ENCODE results near the gene RETREG2.

The RETREG2 gene

GRCh38 chr2:219216535-219216915 lies 38.5 kb downstream of the RETREG2 start:
- DNase-seq = no peak

DNA sequence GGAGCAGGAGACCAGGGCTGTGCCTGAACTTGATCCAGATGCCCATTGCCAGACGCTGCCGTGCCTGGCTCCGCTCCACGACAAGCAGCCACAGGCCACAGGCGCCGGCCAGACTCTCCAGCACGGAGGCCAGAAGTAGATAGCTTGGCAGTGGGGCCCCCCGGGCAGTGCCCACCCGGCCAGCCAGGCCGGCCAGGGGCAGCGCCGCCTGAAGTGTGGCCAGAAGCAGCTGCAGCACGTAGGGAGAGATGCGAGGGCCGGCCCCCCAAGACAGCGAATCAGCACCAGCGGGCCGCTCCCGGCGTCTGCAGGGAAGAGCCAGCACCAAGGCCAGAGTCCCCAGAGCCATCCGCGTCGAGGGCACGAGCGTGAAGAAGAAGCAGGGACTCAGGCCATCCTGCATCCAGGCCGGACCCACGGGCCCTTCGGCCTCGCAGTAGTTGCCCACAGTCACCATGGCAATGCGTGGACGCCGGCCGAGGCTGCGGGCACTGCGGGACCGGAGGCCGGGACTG lies 40.2 kb downstream of the RETREG2 start:
- peak; percentile 75 to 81 for DNase-seq

DNA sequence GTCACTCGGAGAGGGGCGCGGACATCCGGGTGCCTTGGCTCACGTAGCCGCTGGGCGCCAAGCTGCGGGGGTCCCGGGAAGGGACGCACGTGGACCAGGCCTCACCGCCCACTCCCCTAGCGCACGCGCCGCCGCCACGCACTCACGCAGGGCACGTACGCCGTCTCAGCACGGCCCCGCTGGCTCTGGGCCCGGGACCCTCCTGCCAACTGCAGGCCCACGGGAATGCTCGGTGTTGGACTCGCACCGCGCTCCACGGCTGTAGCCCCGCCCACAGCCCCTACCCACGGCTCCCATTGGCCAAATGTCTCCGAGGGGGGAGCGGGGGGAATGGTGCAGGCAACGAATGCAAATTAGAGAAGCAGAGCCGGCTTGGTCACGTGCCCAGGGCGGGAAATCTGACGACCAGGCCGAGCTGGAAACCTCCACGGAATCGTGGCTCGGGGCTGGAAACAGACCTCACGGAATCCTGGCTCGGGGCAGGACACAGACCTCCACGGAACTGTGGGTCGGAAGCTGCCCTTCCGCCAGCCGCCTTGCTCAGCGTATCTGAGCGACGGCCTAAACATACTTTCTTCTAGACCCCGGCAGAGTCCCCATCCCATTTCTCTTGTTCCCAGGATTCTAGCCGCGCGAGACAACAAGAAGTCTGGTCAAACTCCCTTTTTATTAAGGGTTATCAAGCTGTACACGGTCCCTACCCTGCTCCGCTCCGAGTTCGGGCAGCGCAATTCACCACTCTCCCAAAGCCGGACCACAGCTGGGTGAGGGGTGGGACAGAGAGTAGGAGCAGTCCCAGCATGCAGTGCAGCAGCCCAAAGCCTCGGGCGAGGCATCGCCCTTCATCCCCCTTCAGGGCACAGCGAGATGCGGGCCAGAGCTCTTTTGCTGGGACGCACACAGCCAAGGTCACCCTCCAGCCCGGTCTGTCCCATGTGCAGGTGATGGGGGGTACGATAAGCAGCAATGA lies 40.9 kb downstream of the RETREG2 start, which contains the start of gene ABCB6:
Gene ABCB6, minus strand, starts transcription at position 227 of the 970 bp plus-strand sequence. CDS start 285 bp downstream, outside the sequence.
- DNase-seq = peak; percentile 96 to 98

GRCh38 chr2:219219784-219220532 lies 41.9 kb downstream of the RETREG2 start:
- DNase-seq = no peak

DNA sequence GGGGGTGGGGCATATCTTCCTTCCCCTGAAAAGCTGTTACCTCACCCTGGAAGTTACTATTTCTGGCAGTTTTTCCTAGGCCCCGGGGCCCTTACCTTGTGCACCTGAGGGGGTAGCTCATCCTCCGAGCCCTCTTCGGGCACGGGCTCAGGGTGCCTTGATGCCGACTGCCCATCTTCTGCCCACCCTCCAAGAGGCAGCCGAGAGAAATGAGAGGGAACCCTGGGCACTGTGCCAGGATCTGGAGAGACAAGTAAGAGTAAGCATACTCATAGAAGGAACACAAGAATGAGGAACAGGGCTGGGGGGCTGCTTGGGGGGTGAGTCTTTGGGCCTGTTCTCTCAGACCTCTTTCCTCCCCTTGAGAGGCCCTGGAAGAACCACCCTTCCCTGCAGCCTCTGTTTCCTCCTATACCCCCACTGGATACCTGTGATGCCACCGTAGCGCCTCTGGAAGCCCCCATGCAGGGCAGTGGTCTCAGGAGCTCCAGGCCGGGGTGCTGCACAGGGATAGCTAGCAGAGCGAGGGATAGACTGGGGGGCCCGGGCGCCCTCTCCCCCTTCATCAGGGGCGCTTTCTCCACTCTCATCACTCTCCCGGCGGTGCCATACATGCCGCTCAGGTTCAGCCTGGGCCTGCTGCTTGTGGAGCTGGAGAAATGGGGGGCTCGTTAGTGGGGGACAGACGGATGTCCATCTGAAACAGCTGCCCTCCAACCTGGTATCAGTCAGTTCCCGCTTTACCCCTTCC lies 42.8 kb downstream of the RETREG2 start:
- no peak for DNase-seq

GRCh38 chr2:219221957-219222518 lies 44.0 kb downstream of the RETREG2 start:
- DNase-seq = no peak

- no peak for DNase-seq
Observed at GRCh38 chr2:219223831-219224610, 45.9 kb downstream of the RETREG2 start.

- DNase-seq = no peak
Observed at GRCh38 chr2:219225350-219225749, 47.3 kb downstream of the RETREG2 start.

DNA sequence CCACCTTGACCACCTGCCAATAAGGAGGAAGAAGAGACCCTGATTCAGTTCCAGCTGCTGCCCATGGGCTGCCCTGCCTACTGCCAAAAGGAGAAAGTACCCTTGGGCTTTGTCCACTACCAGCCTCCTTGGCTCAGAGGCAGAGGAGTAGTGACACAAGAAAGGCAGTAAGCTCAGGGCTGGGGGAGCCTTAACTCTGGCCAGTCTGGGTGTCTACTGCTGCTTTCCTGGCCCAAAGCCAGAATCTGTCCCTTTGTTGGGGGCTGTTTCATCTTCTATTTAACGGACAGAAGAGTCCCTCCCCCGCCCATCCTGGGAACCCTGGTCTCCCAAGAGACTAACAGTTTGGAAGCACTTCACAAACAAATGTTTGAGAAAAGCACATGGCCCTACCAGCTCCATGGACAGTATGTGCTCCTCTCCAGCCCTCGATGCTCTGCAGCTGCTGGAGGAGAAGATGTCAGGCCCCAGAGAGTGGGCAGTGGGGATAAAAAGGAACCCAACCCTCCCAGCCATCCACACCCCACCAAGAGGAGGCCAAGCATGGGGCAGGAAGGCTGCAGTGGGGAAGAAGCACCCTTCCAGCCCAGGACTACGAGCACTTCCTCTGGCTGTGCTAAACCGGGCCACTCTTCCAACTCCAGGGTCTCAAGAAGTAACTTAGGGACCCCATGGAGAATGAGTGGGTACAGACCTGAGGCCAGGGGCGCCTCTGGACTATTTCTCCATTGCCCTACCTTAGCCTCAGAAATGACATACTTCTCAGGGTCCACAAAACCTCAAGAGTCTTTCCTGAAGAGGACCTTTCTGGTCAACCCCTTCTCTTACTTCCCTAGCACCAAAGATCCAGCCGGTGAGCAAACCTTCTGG lies 50.2 kb downstream of the RETREG2 start:
- peak in 1 of 2 experiments; percentile 7 for DNase-seq

DNA sequence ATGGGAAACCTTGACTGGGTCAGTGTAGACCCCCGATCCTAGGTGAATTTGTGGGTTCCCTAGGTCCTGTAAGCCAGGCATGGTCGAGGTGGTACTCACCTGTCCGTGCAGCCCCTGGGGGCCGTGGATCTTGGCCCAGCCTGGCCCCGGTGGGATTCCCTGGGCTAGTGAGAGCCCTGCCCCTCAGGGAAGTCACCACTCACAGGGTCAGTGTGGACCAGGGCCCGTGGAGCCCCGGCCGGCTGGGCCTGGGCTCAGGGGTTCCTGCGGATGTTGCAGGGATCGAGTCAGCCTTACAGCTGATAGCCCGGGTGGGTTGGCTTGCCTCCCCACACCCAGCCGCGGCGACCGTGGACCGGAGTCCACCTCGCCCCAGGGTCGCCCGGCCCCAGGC lies 50.8 kb downstream of the RETREG2 start:
- no peak for DNase-seq

GRCh38 chr2:219229305-219230058 lies 51.4 kb downstream of the RETREG2 start, which contains the start of the genes ANKZF1 and ATG9A:
Gene ANKZF1 (plus strand): TSS chr2:219229806. CDS start chr2:219230258, 452 bp downstream.
Gene ATG9A (minus strand): TSS chr2:219229636. CDS start chr2:219228024, 1,612 bp downstream.
- peak; percentile 87 to 98 for DNase-seq

GRCh38 chr2:219230059-219230540 lies 52.0 kb downstream of the RETREG2 start:
- no peak for DNase-seq

DNA sequence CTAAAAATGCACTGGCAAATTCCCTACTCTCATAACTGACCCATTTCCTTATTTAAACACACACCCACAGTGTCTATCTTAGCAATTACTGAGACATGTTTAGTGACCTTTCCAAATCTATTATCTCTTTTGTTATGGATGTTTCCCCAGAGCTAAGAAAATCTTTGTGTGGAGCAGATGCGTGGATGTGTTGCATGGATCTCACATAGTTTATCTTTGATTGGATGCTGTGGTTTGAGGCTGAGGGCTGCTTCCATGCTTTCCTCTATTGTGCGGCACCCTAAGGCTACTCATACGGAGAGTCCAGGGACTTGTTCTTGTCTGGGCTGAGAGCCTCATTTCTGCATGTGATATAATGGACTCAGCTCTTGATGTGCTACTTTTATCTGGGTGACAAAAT lies 56.3 kb downstream of the RETREG2 start:
- no peak for DNase-seq
